Hematopoietic multipotent progenitor cell treated with erythropoietin and hydrocortisone succinate and interleukin-3 and kit ligand, for 15 days (in vitro differentiated cells): ENCODE data around the gene IGF2R.
"Not testable (repeated sequence)": the region's sequence is repeated elsewhere in the genome, so short reads cannot be mapped to it uniquely, and the experiment has no call there.

Experiments
- DNase-seq: peaks from one replicate; pipeline ENCODE4 v3.0.0-alpha.2; 2015; ENCODE audit warnings: low spot score

The IGF2R gene

DNA sequence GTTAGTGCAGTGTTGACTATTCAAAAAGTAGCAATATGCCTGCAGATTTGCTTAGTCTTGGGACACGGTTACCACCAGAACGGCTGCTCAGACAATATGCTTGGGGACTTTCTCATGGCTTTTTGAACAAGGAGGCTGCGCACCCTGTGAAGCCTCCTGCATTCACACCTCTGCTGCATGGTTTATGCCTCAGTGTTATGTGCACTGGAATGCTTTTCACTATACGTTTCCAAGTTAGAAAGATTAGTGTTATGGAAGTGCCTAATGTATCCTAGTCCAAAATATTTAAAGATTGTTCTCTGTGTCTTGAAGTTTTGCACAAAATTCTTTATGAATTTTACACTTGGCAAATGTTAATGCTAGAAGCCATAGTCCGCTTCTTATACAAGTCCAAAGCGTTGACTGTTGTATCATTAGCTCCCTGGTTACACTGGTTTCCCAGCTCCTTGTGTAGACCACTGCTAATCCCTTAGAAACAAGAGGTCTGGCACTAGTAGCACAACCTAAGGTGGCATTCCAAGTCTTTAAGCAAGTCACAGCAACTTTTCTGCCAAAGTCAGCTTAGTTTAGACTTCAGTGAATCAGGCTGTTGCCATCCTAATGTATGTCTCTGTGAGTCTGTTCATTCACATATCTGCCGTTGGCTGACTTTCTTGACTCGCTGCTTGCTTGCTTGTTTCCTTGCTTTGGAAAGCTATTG lies 126.4 kb downstream of the IGF2R start:
- DNase-seq: no peak

- DNase-seq: peak; percentile 95
Observed at GRCh38 chr6:160101277-160102205, 132.7 kb downstream of the IGF2R start.

- peak; percentile 27 for DNase-seq
Observed at GRCh38 chr6:160102399-160102798, 133.5 kb downstream of the IGF2R start.

DNA sequence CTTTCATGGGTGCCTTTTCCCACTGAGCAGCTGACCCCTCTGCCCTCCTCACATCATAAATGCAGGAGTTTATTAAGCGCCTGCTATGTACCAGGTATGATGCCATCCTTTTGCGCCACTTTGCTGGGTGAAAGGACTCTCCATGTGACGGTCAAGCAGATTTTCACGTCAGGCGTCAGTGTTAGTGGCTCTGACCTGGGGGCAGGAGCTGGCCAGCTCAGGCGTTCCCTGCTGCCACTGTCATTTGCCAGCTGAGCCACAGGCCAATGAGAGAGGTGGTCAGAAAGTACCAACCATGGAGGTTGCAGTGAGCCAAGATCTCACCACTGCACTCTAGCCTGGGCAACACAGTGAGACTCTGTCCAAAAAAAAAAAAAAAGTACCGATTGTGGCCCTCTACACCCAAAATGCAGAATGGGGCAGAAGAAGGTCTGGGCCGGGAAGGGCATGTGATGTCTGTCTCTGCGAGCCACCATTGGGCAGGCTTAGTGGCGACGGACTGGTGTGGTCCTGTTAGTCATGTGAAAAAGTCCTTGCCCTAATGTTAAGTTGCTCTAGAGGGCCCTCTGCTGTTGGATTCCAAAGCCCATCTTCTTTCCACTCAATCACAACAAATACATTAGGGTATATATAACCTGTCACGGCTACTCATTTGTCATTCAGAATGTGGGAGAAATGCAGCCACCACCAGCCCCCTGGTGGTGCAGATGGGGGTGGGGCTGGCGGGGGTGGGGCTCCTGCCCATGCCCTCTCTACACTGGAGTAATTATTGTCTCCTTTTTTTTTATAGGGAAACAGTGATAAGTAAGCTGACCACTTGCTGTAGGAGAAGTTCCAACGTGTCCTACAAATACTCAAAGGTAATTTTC lies 134.3 kb downstream of the IGF2R start:
- DNase-seq: peak; percentile 82

- DNase-seq: no peak
Observed at GRCh38 chr6:160103825-160104100, 134.9 kb downstream of the IGF2R start.

GRCh38 chr6:160104821-160105517 lies 136.1 kb downstream of the IGF2R start:
- DNase-seq: no peak

- DNase-seq: no peak
Observed at GRCh38 chr6:160106010-160106409, 137.1 kb downstream of the IGF2R start.

DNA sequence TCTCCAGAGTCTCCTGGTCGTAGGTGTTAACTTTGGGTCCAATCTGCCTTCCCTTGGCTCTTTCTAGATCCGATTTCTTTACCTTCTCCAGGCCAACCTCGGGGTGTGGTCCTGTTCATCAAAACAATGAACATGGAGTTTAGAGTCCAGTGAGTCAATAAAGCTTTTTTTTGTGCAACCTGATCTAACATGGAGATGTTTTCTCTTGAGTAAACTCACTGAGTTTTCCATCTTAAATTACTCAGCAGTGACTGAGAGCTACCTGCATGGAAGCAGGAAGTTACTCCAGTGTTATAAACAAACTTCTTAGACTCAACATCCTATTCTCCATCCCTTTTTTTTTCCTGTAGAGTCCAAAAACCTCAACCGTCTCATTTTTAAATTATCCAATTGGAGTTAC lies 137.8 kb downstream of the IGF2R start:
- no peak for DNase-seq

- DNase-seq: no peak
Observed at GRCh38 chr6:160108077-160108476, 139.2 kb downstream of the IGF2R start.

DNA sequence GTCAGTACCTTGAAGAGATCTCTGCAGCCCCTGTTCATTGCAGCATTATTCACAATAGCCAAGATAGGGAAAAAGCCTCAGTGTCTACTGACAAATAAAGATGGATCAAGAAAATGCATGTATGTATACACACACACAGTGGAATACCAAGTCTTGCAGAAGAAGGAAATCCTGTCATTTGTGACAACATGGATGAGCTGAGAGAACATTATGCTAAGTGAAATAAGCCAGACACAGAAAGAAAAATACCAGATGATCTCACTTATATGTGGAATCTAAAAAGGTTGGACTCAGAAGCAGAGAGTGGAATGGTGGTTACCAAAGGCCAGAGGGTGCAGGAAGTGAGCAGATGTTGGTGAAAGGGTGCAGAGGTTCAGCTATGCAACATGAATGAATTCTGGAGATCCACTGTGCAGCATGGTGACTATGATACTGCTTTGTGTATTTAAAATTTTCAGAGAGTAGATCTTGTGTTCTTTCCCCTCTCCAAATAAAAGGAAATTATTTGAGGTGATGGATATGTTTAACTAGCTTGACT lies 141.8 kb downstream of the IGF2R start:
- DNase-seq: no peak

DNA sequence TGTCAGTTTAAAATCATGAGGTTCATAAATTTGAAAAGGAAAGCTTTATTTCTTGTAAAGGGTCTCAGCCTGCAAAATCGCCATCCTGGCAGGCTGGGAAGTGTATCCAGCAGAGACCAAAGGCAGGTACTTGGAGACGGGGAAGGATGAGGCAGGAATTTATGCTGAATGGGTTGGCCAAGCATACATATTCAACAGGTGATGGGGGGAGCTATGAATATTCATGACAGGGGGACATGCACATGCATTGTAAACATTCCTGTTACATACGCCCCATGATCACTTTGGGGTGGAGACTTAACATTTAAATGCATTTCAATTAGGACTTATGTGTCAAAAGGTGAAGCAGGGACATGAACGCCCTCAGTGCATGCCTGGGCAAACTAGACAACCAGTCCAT lies 142.9 kb downstream of the IGF2R start:
- no peak for DNase-seq

- DNase-seq: no peak
Observed at GRCh38 chr6:160112628-160113299, 143.9 kb downstream of the IGF2R start.

GRCh38 chr6:160114536-160114935 lies 145.7 kb downstream of the IGF2R start:
- DNase-seq: not testable (repeated sequence)

GRCh38 chr6:160115421-160115820 lies 146.5 kb downstream of the IGF2R start:
- DNase-seq: no peak

DNA sequence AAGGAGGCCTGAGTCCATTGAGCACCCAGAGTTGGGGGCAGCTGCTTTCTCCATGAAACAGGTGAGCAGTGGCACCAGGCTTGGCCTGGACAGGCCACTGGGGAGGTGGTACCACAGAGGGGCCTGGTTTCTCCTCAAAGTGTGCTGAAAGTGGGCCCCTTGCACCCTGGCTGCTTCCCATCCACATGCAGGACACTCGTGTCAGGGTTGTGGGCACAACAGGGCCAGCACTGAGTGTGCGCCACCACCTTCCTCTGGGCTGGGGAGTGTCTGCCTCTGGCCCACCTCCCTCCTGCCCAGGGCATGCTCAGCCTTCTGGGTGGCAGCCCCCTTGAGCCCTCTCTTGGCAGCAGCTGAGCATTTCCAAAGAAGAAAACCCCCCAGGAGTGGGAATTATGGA lies 147.5 kb downstream of the IGF2R start:
- DNase-seq: no peak

DNA sequence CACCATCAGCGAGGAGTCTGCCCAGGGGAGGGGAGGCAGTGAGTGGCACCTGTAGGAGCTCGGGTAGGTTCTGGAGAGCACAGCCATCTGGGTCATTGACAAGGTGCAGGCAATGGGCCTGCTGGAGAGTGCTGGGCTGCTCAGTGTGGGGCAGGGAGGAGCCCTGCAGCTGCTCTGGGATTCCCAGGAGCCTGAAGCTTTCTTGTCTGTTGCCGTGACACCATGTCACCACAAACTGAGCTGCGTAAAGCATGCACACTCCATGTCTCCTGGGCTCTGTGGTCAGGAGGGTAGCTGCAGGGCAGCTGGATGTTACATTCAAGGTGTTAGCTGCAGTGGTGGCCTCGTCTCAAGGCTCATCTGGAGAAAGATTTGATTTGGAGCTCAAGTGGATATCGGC lies 148.3 kb downstream of the IGF2R start:
- DNase-seq: no peak

GRCh38 chr6:160118620-160119229 lies 149.8 kb downstream of the IGF2R start:
- DNase-seq: no peak

DNA sequence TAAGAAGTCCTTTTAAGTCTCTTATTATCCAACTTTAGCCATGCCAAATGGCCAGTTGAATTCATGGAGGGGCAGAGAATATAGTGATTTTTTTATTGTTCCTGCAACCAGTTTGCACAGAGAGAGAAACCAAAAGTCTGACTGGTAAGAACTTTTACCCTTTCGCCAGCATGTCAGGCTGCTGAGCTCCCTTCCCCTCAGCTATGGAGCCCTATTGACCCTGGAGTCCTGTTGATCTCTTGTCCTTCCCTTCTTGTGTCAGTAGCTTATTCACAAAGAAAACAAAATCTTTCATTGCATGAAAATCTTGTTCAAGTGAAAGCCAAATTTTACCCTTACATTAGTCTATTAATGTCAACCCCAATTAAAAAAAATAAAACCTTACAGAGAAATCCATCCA lies 151.2 kb downstream of the IGF2R start:
- DNase-seq: no peak

GRCh38 chr6:160121558-160121957 lies 152.7 kb downstream of the IGF2R start, which contains the start of gene SLC22A1:
TSS of gene SLC22A1 (plus strand) at chr6:160121815. CDS start at chr6:160121936, 121 bp downstream.
- DNase-seq: no peak

GRCh38 chr6:160121981-160122380 lies 153.1 kb downstream of the IGF2R start:
- DNase-seq: no peak

- DNase-seq: no peak
Observed at GRCh38 chr6:160122744-160123143, 153.9 kb downstream of the IGF2R start.
